ENCODE measurements around the gene BLTP2. TPM values are rescaled to one million over a fixed set of nuclear protein-coding genes. Genes with fewer than 3 reads are reported as not detected.
A peak's percentile ranks its signal among the peaks of the same experiment; 100 is the strongest.

BLTP2 gene
- total RNA-seq, 2 donors from 2014 or later = 42.2 to 94.2 TPM

GRCh38 chr17:28686296-28686695 lies 41.3 kb upstream of the BLTP2 start:
- no peak for TF ChIP-seq CTCF (IDR thresholded peaks at IDR 0.05)
- TF ChIP-seq POLR2AphosphoS5 (IDR thresholded peaks at IDR 0.05) = no peak
- TF ChIP-seq POLR2A (IDR thresholded peaks at IDR 0.05) = no peak
- Histone ChIP-seq H3K27me3 (replicated peaks; ENCODE audit: insufficient read depth) (no peaks in the 10 kb centered on the region), H3K4me3 (no peak overlapping the region), H3K4me1 (replicated peaks) (no peaks in the 10 kb centered on the region), H3K36me3 (peaks cover 44 to 69% of the 10 kb centered on the region in 2 donors), H3K9me3 (no peaks in the 10 kb centered on the region), H3K27ac (no peak overlapping the region)
- 85% methylated on average over 4 of the region's 4 CpGs for WGBS
- intact Hi-C loops (cut with DNase I) = loop anchor here (10.0 kb wide), 1 partner anchor 59 kb away; the partner anchor contains the start of gene TRAF4
- DNase-seq (ENCODE audit: low spot score) = no peak

GRCh38 chr17:28685366-28685765 lies 40.4 kb upstream of the BLTP2 start:
- no peak for DNase-seq (ENCODE audit: low spot score)
- no peaks in the 10 kb centered on the region for H3K9me3 ChIP-seq
- H3K27ac ChIP-seq = no peak overlapping the region
- TF ChIP-seq POLR2A (IDR thresholded peaks at IDR 0.05) = no peak
- no peak for TF ChIP-seq CTCF (IDR thresholded peaks at IDR 0.05)
- no peak for TF ChIP-seq POLR2AphosphoS5 (IDR thresholded peaks at IDR 0.05)
- no peak overlapping the region for H3K4me3 ChIP-seq
- H3K4me1 ChIP-seq (replicated peaks) = no peaks in the 10 kb centered on the region
- H3K36me3 ChIP-seq = peaks cover 36 to 72% of the 10 kb centered on the region in 2 donors
- 75% methylated on average over 5 of the region's 5 CpGs for WGBS
- intact Hi-C loops (cut with DNase I) = loop anchor here (10.0 kb wide), 1 partner anchor 59 kb away; the partner anchor contains the start of gene TRAF4
- no peaks in the 10 kb centered on the region for H3K27me3 ChIP-seq (replicated peaks; ENCODE audit: insufficient read depth)

- Histone ChIP-seq H3K4me3 (no peak overlapping the region), H3K9me3 (no peaks in the 10 kb centered on the region), H3K27me3 (replicated peaks; ENCODE audit: insufficient read depth) (no peaks in the 10 kb centered on the region), H3K27ac (no peak overlapping the region), H3K4me1 (replicated peaks) (no peaks in the 10 kb centered on the region), H3K36me3 (peaks cover 32 to 68% of the 10 kb centered on the region in 2 donors)
- 29% methylated on average over 3 of the region's 3 CpGs for whole genome bisulfite sequencing
- intact Hi-C loops (cut with DNase I) = loop anchor here (10.0 kb wide), 1 partner anchor 60 kb away; the partner anchor contains the start of gene TRAF4
- TF ChIP-seq POLR2A (IDR thresholded peaks at IDR 0.05) = no peak
- peak in 3 of 4 experiments; percentile 18 to 38 (median 23) for TF ChIP-seq CTCF (IDR thresholded peaks at IDR 0.05)
- TF ChIP-seq POLR2AphosphoS5 (IDR thresholded peaks at IDR 0.05) = peak; percentile 85
- DNase-seq (ENCODE audit: low spot score) = peak; percentile 66
These were observed 40.0 kb upstream of the BLTP2 start for GRCh38 chr17:28684963-28685362.

GRCh38 chr17:28682655-28683054 lies 37.7 kb upstream of the BLTP2 start:
- H3K36me3 ChIP-seq = peaks cover 34 to 72% of the 10 kb centered on the region in 2 donors
- H3K9me3 ChIP-seq = no peaks in the 10 kb centered on the region
- 92% methylated on average over 11 of the region's 11 CpGs for WGBS
- no peaks in the 10 kb centered on the region for H3K4me1 ChIP-seq (replicated peaks)
- no peaks in the 10 kb centered on the region for H3K27me3 ChIP-seq (replicated peaks; ENCODE audit: insufficient read depth)
- DNase-seq (ENCODE audit: low spot score) = no peak
- no peak for TF ChIP-seq POLR2AphosphoS5 (IDR thresholded peaks at IDR 0.05)
- H3K4me3 ChIP-seq = no peak overlapping the region
- H3K27ac ChIP-seq = no peak overlapping the region
- intact Hi-C loops (cut with DNase I) = loop anchor here (10.0 kb wide), 1 partner anchor 62 kb away; the partner anchor contains the start of gene TRAF4

GRCh38 chr17:28675980-28676379 lies 31.0 kb upstream of the BLTP2 start:
- Histone ChIP-seq H3K4me1 (replicated peaks) (no peaks in the 10 kb centered on the region), H3K36me3 (peaks cover 47 to 79% of the 10 kb centered on the region in 2 donors), H3K27me3 (replicated peaks; ENCODE audit: insufficient read depth) (no peaks in the 10 kb centered on the region), H3K9me3 (no peaks in the 10 kb centered on the region), H3K27ac (no peak overlapping the region), H3K4me3 (no peak overlapping the region)
- intact Hi-C loops (cut with DNase I) = no loop called here
- WGBS = 79% methylated on average over 7 of the region's 7 CpGs
- DNase-seq (ENCODE audit: low spot score) = no peak
- no peak for TF ChIP-seq POLR2AphosphoS5 (IDR thresholded peaks at IDR 0.05)

- no peaks in the 10 kb centered on the region for H3K9me3 ChIP-seq
- H3K4me3 ChIP-seq = no peak overlapping the region
- H3K27ac ChIP-seq = no peak overlapping the region
- no peaks in the 10 kb centered on the region for H3K4me1 ChIP-seq (replicated peaks)
- no peak for DNase-seq (ENCODE audit: low spot score)
- H3K36me3 ChIP-seq = peaks cover 49 to 76% of the 10 kb centered on the region in 2 donors
- intact Hi-C loops (cut with DNase I) = no loop called here
- no peaks in the 10 kb centered on the region for H3K27me3 ChIP-seq (replicated peaks; ENCODE audit: insufficient read depth)
- 75% methylated on average over 3 of the region's 3 CpGs for WGBS
- no peak for TF ChIP-seq POLR2A (IDR thresholded peaks at IDR 0.05)
- no peak for TF ChIP-seq POLR2AphosphoS5 (IDR thresholded peaks at IDR 0.05)
- no peak for TF ChIP-seq CTCF (IDR thresholded peaks at IDR 0.05)
These were observed 30.5 kb upstream of the BLTP2 start for GRCh38 chr17:28675490-28675889.
